GM19238 (cell line): ENCODE data around the gene DLL1.
"Not testable (repeated sequence)": the region's sequence is repeated elsewhere in the genome, so short reads cannot be mapped to it uniquely, and the experiment has no call there.

Source experiments
- DNase-seq: peaks from one replicate; pipeline ENCODE4 v3.0.0; 2011; ENCODE audit warnings: low spot score; ENCODE audit not compliant: insufficient read length

Gene DLL1

GRCh38 chr6:170290296-170291128, at the start of gene DLL1:
DLL1 (minus strand) TSS chr6:170291078; CDS start chr6:170290139, 939 bp downstream.
- no peak for DNase-seq

- DNase-seq = not testable (repeated sequence)
These were observed 44.3 kb upstream of the DLL1 start for GRCh38 chr6:170335199-170335598.

DNA sequence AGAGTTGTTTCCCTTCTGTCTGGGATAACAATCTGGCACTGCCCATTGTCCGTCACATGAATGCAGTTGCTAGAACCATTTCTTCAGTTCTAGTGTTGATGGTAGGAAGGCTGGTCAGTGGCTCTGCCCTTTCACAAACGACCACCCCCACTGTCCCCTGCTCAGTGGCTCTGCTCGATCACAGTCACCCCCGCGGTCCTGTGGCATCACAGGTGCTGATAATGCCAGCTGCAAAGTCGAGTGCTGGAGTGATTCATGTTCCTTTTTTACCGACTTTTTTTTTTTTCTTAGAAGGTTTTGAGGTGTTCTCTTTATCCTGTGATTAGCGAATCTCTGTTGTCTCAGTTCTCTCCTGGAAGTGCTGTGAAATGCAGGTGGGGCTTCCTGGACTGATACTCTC, 38.4 kb upstream of the DLL1 start:
- no peak for DNase-seq

DNA sequence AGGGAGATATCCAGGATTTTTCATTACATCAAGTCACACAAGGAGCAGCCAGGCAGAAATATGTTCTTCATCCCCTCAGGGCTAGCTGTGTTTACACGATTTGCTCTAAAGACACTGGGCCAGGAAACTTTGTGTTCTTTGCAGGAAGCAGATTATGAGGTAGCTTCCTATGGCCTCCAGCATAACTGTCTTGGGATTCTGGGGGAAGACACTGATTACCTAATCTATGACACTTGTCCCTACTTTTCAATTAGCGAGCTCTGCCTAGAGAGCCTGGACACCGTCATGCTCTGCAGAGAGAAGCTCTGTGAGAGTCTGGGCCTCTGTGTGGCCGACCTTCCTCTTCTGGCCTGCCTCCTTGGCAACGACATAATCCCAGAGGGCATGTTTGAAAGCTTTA, 26.8 kb upstream of the DLL1 start:
- DNase-seq = no peak

GRCh38 chr6:170317076-170317475, 26.2 kb upstream of the DLL1 start:
- DNase-seq = no peak

GRCh38 chr6:170316071-170316470, 25.2 kb upstream of the DLL1 start:
- no peak for DNase-seq

DNA sequence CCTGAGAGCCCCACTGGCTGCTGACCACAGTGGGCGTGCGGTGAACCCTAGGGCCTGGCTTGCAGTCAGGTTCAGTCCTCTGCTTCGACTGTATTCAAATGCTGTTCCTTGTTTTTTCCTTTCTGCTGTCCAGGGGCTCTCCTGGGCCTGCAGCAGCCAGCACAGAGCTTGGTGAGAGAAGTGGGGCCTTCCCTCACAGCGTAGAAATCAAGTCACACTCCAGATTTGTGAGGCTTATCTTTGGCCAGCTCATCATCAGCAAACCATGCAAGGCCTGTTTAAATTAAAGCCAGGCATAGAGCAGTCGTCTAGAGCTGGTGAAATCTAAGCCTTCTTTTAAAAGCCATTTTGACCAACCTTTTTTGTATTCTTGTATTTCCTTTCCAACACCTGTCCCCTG, 24.1 kb upstream of the DLL1 start:
- no peak for DNase-seq

GRCh38 chr6:170313716-170314295, 22.9 kb upstream of the DLL1 start:
- DNase-seq = no peak

- no peak for DNase-seq
These were observed 22.0 kb upstream of the DLL1 start for GRCh38 chr6:170312876-170313275.

GRCh38 chr6:170311696-170312095, 20.8 kb upstream of the DLL1 start:
- DNase-seq = no peak

DNA sequence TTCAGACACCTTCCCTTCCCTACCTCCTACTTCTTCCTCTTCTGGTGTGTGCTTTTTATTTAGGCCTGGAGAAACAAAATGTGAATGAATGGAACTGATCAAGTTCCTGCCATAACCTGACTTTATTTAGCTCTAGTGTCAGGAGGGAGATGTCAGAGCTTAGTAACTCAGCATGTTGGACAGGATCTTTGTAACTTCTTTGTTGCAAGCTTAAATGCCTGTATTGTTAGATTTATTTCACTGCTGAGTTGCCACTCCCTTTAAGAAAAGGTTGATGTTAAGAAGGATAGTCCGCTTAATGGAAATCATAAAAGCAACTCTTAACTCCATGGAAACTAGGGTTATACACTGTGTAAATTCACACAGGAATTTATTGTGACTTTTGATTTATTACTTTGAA, 17.9 kb upstream of the DLL1 start:
- no peak for DNase-seq

DNA sequence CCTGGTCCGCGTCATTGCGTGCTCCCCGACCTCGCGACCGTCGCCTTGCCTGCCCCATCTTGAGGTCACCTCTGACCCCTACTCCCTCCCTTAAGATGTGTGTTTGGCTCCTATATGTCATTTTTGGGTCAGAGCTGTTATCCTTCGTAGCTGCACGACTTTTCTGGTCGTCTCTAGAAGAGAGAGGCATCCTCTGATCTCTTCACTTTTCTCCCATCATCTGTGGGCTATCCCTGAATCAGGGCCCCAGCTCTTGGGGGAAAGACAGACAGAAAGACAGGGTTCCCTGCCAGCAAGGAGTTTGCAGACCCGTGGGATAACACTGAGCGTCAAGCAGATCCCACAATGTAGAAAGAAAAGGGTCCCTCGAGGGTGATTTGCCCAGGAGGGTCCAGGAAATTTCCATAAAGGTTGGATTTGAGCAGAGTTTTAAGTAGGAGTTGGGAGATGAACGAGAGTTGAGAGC, 16.2 kb upstream of the DLL1 start:
- DNase-seq = no peak

GRCh38 chr6:170306324-170307079, 15.6 kb upstream of the DLL1 start, which contains the start of gene FAM120B:
FAM120B (plus strand) TSS chr6:170306758; CDS start chr6:170317391, 10,633 bp downstream.
- peak; percentile 96 for DNase-seq

GRCh38 chr6:170305805-170306323, 15.0 kb upstream of the DLL1 start:
- DNase-seq = no peak

GRCh38 chr6:170301184-170301583, 10.3 kb upstream of the DLL1 start:
- no peak for DNase-seq

GRCh38 chr6:170298688-170299087, 7.8 kb upstream of the DLL1 start:
- no peak for DNase-seq

- no peak for DNase-seq
These were observed 6.9 kb upstream of the DLL1 start for GRCh38 chr6:170297576-170298330.

DNA sequence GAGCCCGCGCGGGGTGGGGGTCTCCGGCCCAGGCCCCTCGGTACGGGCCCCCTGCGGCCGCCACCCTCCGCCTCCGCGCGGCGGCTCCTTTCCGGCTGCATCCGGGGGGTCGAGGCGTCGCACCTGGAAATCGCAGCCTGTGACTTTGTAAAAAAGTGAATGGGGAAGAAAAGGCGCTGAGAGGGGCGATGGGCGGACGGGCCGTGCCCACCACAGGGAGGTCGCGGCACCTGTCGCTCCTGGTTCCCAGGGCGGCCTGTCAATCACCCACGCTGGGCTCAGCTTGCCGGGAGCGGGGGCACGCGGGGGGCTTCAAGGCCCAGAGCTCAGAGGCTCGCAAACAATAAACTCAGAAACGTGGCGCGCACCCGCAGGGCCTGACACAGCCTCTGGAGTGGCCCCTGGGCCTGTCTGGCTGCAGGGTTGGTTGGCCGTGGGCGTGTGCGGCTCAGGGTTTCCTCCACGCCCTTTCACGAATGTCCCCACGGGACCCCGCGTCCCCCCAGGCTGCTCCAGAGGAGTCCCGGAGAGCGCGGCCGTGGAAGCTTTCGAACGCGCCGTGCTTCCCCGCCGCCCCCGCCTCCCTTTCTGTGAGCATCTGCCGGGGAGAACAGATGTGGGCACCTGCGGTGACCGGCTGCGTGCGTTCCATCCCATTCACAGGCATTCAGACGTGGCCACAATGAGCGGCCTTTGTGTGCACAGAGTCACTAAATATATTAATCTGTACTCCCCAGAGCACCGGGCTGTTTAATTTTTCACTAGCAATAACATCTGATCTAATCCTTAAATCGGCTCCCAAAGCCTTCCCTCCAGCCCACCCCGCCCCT, 6.1 kb upstream of the DLL1 start:
- DNase-seq = no peak

- DNase-seq = no peak
These were observed 5.5 kb upstream of the DLL1 start for GRCh38 chr6:170296423-170296745.
